Gastroesophageal sphincter (tissue), 3 donors: Measurements from ENCODE around the gene IL31RA.

ENCODE experiments used
- CTCF ChIP-seq, 4 experiments: fragments of 200-600 bp in 2 of 4; fragments of 450-650 bp in 2 of 4; sonication (generic) in 1 of 4; IDR thresholded peaks; one replicate each; pipeline ENCODE4 v1.5.1; 2017 to 2019; ENCODE audit warnings: antibody characterized with exemption in 4 of 4, mild to moderate bottlenecking in 2 of 4, moderate library complexity in 2 of 4
- EP300 ChIP-seq: sonication (generic); formaldehyde crosslinking; IDR thresholded peaks from one replicate; pipeline ENCODE4 v1.6.1; 2017; ENCODE audit warnings: antibody characterized with exemption, mild to moderate bottlenecking
- POLR2A ChIP-seq, 2 donors: fragments of 450-650 bp; IDR thresholded peaks; one replicate each; pipeline ENCODE4 v1.6.1; 2017; ENCODE audit warnings: antibody characterized with exemption in 2 of 2, mild to moderate bottlenecking in 2 of 2, moderate library complexity in 1 of 2
- POLR2AphosphoS5 ChIP-seq: sonication (generic); formaldehyde crosslinking; IDR thresholded peaks from one replicate; pipeline ENCODE4 v1.6.1; 2017; ENCODE audit warnings: antibody characterized with exemption

GRCh38 chr5:55852503-55852902 lies 1.3 kb downstream of the IL31RA start:
- no peak for TF ChIP-seq POLR2AphosphoS5
- no peak for TF ChIP-seq CTCF (IDR thresholded peaks at IDR 0.05)
- TF ChIP-seq POLR2A (IDR thresholded peaks at IDR 0.05): no peak
- TF ChIP-seq EP300: no peak
